ENCODE data around the gene NSUN4. TPM values are rescaled to one million over a fixed set of nuclear protein-coding genes. Genes with fewer than 3 reads are reported as not detected.

The NSUN4 gene
- total and polyA plus RNA-seq, 2 of the 13 experiments (the other 11 are each of a cell fraction or from before 2014, with no cell fraction given): 21.5 to 23.5 TPM

GRCh38 chr1:46303038-46303871 lies 37.4 kb upstream of the NSUN4 start, which contains the start of the genes LRRC41 and UQCRH (continued):
- TF ChIP-seq, protein P1, sequence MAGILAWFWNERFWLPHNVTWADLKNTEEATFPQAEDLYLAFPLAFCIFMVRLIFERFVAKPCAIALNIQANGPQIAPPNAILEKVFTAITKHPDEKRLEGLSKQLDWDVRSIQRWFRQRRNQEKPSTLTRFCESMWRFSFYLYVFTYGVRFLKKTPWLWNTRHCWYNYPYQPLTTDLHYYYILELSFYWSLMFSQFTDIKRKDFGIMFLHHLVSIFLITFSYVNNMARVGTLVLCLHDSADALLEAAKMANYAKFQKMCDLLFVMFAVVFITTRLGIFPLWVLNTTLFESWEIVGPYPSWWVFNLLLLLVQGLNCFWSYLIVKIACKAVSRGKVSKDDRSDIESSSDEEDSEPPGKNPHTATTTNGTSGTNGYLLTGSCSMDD (CRISPR knock-in tag; IDR thresholded peaks at IDR 0.05): no peak
- TF ChIP-seq PHF5A (CRISPR knock-in tag; IDR thresholded peaks at IDR 0.05; ENCODE audit: low read depth, unreplicated experiment) (no peak), ZNF138 (CRISPR knock-in tag; IDR thresholded peaks at IDR 0.05; ENCODE audit: low read depth) (peak; percentile 20; the same call in 1 of the 2 replicates), ZNF33A (CRISPR knock-in tag; IDR thresholded peaks at IDR 0.05; ENCODE audit: borderline replicate concordance) (peak; percentile 70; the same call in 1 of the 2 replicates), NR2F6 (IDR thresholded peaks at IDR 0.05) (peak; percentile 44), NR2F6 (CRISPR knock-in tag; IDR thresholded peaks at IDR 0.05) (no peak; the same call in none of the 2 replicates), POLR2AphosphoS5 (IDR thresholded peaks at IDR 0.05; ENCODE audit: low read depth, low read length) (peak; percentile 77), ZNF766 (CRISPR knock-in tag; IDR thresholded peaks at IDR 0.05; ENCODE audit: borderline replicate concordance) (no peak), ZNF350 (CRISPR knock-in tag; IDR thresholded peaks at IDR 0.05; ENCODE audit: borderline replicate concordance, low read depth) (peak; percentile 47; the same call in 1 of the 2 replicates), BATF2 (CRISPR knock-in tag; IDR thresholded peaks at IDR 0.05) (no peak), U2AF2 (IDR thresholded peaks at IDR 0.05; ENCODE audit: low read depth, low read length) (no peak)
- TF ChIP-seq, protein P2, sequence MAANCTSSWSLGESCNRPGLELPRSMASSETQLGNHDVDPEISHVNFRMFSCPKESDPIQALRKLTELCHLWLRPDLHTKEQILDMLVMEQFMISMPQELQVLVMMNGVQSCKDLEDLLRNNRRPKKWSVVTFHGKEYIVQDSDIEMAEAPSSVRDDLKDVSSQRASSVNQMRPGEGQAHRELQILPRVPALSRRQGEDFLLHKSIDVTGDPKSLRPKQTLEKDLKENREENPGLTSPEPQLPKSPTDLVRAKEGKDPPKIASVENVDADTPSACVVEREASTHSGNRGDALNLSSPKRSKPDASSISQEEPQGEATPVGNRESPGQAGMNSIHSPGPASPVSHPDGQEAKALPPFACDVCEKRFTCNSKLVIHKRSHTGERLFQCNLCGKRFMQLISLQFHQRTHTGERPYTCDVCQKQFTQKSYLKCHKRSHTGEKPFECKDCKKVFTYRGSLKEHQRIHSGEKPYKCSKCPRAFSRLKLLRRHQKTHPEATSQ (CRISPR knock-in tag; IDR thresholded peaks at IDR 0.05; ENCODE audit: borderline replicate concordance): no peak
- TF ChIP-seq, protein P3, sequence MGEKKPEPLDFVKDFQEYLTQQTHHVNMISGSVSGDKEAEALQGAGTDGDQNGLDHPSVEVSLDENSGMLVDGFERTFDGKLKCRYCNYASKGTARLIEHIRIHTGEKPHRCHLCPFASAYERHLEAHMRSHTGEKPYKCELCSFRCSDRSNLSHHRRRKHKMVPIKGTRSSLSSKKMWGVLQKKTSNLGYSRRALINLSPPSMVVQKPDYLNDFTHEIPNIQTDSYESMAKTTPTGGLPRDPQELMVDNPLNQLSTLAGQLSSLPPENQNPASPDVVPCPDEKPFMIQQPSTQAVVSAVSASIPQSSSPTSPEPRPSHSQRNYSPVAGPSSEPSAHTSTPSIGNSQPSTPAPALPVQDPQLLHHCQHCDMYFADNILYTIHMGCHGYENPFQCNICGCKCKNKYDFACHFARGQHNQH (CRISPR knock-in tag; IDR thresholded peaks at IDR 0.05): no peak
- TF ChIP-seq, protein P4, sequence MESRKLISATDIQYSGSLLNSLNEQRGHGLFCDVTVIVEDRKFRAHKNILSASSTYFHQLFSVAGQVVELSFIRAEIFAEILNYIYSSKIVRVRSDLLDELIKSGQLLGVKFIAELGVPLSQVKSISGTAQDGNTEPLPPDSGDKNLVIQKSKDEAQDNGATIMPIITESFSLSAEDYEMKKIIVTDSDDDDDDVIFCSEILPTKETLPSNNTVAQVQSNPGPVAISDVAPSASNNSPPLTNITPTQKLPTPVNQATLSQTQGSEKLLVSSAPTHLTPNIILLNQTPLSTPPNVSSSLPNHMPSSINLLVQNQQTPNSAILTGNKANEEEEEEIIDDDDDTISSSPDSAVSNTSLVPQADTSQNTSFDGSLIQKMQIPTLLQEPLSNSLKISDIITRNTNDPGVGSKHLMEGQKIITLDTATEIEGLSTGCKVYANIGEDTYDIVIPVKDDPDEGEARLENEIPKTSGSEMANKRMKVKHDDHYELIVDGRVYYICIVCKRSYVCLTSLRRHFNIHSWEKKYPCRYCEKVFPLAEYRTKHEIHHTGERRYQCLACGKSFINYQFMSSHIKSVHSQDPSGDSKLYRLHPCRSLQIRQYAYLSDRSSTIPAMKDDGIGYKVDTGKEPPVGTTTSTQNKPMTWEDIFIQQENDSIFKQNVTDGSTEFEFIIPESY (CRISPR knock-in tag; IDR thresholded peaks at IDR 0.05): peak; percentile 12; the same call in 1 of the 2 replicates

Data from HepG2 (cell line).